NCI-H1694 treated with DMSO at 0.1 percent for 48 hours (cell line): Measurements from ENCODE around the gene UBE2M.
"Not testable (repeated sequence)": the region's sequence is repeated elsewhere in the genome, so short reads cannot be mapped to it uniquely, and the experiment has no call there.

Experiments used
- DNase-seq: peaks from one replicate; lab custom pipeline; 2025; lab: John Stamatoyannopoulos, UW

The UBE2M gene

DNA sequence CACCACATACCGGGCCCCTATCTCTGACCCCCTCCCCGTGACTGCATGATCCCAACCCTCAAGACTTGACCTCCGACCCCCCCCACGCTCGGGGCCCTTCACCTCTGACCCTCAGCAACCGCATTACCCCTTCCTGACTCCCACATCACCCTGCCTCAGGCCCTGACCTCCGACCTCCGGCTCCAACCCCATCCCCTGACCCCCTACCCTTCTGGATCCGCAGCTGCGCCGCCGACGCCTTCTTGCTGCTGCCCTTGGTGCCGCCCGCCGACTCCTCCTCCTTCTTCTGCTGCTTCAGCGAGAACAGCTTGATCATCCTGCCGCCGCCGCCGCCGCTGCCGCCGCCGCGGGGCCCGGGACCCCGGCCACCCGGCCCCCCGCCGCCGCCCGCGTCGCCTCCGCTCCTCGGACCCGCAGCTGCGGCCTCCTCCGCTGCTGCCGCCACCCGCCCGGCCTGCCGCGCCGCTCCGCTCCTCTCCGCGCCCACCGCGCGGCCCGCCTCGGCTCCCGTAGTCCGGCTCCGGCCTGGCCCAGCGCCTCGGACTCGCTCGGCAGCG, at the start of gene UBE2M:
Gene UBE2M (minus strand): TSS at position 546 of the 557 bp plus-strand sequence. CDS start 230 bp downstream, at position 316.
- no peak for DNase-seq

DNA sequence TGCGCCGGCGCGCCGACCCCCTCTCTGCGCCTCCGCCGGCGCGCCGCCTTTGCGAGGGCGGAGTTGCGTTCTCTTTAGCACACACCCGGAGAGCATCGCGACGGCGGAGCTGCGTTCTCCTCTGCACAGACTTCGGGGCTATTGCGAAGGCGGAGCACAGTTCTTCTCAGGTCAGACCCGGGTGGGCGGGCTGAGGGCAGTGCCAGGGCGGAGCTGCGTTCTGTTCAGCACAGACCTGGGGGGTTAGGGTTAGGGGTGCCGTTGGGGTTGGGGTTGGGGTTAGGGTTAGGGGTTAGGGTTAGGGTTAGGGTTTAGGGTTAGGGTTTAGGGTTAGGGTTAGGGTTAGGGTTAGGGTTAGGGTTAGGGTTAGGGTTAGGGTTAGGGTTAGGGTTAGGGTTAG, 48.8 kb upstream of the UBE2M start:
- not testable (repeated sequence) for DNase-seq

DNA sequence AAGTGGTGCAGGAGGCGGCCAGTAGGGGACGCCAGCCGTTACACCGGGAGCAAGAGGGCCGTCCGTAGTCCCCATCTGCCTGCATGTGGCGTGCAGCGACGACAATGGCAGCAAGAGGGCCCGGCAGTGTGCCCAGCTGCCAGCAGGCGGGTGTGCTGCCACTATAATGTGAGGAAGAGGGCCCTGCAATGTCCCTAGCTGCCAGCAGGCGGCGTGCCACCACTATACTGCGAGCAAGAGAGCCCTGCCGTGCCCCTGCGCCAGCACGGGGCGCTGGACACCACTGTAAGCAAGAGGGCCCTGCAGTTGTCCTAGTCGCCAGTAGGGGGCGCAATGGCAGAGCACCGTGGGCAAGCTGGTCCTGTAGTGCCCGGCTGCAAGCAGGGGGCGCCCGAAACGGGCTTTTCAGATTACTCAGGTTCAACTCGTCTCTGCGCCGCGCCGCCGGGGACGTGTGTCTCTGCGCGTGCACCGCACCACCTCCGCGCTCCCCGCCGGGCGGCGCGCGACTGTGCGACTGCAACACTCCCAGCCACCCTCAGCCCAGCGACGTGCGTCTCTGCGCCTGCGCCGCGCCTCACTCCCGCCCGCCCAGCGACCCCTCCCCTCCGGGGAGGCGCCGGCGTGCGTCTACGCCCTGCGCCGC, 48.0 kb upstream of the UBE2M start:
- DNase-seq: not testable (repeated sequence)

DNA sequence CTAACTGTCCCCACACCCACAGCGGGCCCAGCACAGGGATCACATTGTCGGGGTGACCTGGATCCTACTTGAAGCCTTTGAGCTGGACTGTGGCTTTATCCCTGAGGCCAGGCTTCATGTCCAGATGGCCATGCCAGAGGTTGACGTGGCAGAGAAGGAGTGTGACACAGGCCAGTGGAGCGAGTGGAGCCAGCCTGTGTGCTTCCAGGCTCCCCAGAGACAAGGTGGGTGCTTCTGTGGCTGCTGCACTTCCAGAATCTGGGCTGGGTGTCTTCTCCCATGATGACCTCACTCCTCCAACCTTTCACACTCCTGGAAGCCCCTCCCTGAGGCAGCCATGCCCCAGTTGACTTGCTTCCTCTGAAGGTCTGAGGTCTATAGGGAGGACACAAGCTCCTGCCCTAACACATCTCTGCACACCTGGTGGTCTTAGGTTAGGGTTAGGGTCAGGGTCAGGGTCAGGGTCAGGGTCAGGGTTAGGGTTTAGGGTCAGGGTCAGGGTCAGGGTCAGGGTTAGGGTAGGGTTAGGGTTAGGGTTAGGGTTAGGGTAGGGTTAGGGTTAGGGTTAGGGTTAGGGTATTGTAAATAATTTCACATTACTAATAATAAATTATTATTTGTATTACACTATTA, 27.8 kb upstream of the UBE2M start:
- DNase-seq: no peak

DNA sequence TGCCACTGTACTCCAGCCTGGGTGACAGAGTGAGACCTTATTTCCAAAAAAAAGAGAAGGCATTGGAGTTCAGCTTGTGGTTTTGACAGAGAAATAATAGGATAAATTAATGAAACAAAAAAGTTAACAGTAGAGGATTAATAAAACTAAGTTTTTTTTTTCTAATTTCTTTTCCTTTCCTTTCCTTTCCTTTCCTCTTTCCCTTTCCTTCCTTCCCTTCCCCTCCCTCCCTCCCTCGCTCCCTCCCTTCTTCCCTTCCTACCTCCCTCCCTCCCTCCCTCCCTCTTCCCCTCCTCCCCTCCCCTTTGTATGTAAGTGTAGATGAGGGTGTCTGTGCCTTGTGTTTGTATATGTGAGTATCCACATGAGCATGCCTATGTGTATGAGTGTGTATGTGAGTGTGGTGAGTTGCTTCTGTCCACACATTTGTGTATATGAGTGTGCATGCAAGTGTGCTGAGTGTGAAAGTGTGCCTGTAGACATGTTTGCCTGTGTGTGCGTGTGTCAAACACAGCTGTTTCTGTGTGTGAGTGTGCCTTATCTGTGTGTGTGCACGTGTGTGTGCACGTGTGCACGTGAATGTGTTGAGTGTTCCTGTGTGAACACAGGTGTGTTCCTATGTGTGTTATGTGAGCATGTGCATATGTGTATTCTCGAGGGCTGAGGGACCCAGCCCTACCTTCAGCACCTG, 27.2 kb upstream of the UBE2M start:
- no peak for DNase-seq

DNA sequence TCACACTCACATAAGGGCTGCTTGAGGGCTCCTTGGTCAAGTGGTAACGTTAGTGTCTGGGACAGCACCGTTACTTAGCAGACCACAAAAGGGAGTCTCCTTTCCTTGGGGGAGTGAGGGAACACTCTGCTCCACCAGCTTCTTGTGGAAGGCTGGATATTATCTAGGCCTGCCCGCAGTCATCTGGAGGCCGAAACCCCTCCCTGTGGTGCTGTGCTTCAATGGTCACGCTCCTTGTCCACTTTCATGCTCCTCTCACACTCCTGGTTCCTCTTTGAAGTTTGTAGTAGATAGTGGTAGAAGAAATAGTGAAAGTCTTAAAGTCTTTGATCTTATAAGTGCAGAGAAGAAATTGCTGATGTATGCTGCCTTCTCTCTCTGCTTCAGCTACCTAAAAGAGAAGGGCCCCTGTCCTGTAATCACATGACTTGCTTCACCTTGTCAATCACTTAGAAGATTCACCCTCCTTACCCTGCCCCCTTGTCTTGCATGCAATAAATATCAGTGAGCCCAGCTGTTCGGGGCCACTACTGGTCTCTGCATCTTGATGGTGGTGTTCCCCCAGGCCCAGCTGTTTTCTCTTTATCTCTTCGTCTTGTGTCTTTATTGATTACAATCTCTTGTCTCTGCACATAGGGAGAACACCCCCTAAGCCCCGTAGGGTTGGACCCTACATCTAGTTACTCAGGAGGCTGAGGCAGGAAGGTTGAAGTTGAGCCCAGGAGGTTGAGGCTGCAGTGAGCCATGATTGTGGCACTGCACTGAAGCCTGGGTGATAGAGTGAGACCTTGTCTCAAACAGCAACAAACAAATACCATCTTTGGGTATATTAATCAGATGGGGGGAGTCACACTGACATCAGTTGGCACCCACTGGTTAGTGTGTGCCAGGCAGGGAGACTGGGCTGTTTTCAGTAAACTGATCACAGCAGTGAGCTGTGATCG, 26.4 kb upstream of the UBE2M start:
- no peak for DNase-seq

DNA sequence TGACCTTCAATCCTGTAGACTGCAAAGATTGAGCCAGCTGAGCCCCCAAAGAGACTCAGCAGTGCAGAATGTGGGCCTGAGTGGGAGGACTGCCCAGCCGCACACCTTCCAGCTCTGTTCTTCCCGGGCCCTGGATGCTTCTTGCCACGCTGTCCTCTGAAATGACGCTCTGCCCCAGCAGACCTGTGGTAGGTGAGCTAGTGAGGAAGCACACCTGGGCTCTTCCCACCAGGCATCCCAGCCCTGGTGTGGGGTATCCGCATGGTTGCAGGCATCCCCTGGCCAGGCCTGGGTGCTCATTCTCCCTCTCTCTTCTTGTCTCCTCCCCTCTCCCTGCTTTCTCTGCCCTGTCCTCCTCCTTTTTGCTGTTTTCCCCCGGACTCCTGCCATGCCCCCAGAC, 24.6 kb upstream of the UBE2M start:
- DNase-seq: no peak

DNA sequence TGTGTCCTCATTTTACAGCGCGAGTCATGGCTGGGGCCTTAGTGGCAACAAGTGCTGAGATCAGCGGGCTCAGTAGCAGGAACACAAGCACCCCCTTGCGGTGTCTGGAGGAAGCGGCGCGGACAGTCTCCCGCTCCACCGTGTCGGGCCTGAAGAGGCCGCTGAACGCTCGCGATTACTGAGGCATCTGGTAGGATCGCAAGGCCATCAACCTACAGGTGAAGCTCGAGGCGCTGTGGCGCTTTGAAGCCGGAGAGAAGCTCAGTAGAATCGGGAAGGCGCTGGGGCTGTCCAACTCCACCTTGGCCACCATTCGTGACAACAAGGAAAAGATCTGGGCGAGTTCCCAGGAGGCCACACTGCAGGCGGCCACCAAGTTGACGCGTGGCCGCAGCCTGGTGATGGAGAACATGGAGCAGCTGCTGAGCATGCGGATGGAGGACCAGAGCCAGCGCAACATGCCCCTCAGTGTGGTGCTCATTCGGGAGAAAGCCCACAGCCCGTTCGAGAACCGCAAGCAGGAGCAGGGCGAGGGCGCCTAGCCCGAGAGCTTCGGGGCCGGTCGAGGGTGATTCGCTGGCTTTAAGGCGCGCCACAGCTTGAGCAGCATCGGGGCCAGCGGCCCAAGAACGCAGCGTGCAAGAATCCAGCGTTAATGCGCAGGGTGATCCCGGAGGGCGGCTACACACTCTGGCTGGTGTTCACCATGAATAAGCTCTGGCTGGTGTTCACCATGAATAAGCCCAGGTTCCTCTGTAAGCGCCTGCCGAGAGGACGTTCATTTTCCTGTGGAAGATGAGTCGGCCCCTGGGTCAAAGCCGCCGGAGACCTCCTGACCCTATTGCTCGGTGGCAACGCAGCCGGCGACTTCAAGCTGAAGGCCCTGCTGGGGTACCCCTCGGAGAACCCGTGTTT, 23.1 kb upstream of the UBE2M start:
- DNase-seq: no peak

DNA sequence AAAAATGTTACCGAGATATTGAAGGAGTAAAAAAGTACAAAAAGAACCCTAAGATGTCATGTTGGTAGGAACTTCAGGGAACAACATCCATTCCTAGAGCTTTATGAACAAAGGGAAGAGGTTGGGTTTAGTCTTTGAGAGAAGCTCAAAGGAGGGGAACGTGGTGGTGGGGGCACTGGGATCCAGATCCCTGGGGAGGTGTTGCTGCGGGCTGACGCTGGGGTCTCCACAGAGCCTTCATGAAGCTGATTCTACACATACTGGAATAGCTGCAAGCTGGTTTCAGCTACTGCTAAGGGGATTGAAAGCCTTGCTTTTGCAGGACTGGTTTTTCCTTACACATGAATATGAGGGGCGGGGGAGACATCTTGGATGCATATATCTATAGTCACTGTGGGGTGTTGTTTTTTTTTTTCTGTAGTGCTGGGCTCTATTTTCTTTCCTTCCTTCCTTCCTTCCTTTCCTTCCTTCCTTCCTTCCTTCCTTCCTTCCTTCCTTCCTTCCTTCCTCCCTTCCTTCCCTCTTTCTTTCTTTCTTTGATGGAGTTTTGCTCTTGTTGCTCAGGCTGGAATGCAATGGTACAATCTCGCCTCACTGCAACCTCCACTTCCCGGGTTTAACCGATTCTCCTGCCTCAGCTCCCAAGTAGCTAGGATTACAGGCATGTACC, 21.2 kb upstream of the UBE2M start:
- no peak for DNase-seq

DNA sequence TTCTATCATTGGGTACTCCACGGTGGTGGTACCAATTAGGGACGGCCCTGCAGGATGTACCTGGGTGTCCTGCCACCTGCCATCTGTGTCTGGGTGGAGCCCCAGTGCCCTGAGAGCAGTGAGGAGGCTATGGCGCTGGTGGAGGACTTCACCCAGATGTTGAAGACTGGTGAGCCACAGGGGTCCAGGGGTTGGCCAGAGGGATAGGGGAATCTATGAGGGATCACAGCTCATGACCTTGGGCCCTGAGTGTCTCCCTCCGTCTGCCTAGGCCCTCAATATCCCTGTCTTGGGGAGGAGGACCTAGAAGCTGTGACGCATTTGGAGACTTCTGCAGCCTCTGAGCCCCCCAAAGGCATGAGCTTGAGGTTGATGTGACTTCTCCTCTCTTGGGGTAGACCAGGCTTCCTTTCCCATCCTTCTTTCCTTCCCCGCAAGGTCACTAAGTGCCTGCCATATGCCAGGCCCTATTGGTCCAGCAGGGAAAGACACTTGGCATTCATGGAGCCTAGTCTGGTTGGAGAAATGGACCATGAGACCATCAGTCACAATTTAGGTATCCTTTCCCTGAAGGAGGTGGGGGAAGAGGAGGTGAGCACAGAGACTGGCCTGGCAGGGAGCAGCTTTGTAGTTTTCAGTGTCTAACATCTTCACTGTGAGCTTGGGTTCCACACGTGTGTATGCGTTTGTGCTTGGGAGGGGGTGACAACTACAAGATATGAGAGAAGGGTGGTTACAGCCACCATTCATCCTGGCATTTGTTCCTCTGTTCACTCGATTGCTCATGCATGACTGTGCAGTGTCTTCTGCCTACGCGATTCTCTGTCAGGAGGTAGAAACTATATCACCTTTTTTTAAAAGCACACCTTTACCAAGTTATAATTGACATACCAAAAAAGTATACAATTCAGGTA, 19.9 kb upstream of the UBE2M start:
- DNase-seq: no peak

DNA sequence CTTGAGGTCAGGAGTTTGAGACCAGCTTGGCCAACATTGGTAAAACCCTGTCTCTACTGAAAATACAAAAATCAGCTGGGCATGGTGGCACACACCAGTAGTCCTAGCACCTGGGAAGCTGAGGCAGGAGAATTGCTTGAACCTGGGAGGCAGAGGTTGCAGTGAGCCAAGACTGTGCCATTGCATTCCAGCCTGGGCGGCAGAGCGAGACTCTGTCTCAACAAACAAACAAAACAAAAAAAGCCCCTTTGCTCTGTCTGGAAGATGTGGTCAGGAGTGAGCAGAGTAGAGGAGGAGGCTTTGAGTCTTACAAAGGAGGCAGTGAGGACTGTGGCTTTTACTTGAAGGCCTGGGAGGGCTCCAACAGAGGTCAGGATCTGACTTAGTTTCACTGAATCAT, 19.2 kb upstream of the UBE2M start:
- not testable (repeated sequence) for DNase-seq

DNA sequence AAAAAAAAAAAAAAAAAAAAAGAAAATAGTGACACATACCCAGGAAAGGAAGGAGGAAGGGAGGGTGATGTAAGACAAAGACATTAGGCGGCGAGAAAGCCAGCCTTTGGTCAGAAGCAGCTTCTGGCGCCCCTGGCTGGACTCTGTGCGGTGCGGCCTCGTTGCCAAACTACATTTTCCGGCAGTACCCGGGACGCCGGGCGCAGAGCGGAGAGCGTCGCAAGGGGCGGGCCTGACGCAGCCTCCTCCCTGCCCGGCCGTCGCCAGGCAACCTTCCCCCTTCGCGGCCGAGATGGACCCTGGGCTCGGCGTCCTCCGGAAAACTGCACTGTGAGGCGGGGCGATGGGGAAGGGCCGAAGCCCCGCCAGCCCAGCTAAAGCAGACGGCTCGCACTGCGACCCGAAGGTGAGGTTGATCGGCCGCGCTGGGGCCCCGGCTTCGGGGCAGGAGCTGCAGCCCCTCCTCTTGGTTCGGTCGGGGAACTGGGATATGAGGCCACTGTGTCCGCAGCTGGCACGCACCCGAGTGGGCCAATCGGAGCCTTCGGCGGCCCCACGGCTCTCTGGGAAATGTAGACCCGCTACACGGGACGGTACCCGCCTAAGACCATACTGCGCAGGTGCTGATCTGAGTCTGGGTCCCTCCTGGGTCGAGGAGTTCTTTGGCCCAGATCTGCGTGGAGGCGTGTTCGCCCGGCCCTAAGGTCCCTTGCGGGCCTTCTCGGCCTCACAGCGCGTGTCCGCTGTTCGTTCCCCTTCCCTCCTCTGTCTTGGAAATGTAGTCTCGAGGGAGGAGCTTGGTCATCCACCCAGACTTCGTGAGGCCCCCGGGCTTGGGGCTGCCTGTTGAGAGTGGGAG, 17.0 kb upstream of the UBE2M start:
- DNase-seq: no peak

DNA sequence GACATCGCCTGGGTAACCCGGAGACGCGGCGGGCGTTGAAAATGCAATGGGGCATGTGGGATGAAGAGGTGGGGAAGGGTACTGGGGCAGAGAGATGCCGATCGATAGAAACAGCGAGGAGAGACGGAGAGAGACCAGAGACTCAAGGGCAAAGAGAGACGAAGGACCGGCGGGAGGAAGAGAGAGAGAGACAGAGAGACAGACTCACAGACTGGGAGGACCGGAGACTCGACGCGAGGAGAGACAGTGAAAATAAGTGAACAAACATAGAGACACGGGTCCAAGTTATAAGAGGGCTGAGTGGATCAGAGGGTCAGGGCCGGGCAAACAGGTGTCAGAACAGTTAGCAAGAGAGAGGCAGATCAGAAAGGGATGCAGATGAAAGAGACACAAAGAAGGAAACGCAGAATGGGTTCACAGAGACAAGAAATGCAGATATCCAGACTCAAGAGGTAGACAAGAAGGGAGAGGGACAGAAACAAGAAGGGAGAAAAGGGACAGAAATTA, 15.3 kb upstream of the UBE2M start:
- no peak for DNase-seq

DNA sequence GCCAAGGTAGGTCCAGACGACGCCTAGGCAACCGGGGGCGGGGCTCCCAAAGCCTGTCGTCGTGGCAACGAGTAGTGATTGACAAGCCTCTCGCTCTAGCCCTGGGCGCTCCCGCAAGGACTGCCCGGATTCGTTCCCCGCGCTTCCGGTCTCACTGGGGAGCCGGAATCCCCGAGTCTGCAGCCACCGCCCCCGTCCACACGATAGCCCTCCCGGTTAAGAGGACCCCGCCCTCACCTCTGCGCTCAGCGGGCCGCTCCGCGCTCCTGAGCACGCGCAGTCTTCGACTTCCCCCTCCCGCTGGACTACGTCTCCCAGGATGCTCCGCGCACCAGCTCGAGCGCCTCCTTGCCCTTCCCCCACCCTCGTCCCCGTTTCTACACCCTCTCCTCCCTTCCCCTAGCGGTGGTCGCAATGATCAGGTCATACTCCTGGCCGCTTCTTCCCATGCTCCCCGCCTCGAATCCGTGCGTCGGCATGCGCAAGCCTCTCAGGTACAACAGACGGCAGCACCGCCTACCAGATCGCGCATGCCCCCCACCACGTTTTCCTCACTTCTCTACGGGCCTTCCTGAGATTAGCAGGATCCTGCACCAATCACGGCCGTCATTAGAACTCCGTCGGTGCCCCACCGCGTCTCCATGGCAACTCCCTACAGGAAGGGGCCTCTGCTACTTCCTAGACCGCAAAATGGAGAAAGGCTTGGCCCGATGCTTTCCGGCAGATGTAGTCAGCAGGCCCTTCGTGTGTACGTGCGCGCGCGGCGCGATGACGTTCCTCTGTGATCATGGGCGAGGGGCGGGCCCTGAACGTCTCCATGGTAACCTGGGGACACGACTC, 14.6 kb upstream of the UBE2M start, which contains the start of gene MZF1:
Gene MZF1 (minus strand): TSS at position 518 of the 840 bp plus-strand sequence. CDS start 1,946 bp downstream, outside the sequence.
- DNase-seq: no peak

DNA sequence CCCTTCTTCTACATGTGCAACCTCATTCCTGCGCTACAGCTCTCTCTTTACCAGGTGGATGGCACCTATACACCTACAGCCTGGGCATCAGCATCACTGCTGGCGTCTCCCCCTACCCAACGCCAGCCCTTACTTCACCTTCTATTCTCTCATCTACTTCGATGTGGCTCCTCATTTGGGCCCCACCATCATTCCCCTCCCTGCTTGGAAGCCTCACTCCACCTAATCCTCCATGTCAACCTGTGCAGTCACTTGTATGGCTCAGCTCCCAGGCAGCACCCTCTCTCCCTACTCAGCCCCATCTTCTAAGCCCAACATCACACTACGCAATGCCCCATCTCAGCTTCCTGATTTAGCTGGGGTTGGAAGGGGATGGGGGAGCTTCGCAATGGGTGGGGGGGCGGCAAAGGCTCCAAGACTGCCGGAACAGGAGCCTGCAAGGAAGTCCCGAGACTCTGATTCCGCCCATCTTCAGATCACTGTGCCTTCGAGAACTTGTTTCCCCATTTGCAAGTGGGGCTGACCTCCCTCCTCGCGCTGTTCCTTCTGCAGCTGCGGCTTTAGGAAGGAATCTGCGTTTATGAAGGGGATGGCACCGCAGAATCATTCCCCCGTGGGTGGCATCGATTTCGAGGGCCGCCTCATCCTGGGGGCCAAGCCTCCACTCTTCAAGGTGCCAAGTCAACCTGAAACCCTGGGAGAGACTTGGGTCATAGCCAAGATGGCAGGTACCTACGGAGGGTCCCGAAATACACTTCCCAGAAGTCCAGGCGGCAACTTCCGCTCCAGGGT, 13.8 kb upstream of the UBE2M start:
- DNase-seq: no peak

DNA sequence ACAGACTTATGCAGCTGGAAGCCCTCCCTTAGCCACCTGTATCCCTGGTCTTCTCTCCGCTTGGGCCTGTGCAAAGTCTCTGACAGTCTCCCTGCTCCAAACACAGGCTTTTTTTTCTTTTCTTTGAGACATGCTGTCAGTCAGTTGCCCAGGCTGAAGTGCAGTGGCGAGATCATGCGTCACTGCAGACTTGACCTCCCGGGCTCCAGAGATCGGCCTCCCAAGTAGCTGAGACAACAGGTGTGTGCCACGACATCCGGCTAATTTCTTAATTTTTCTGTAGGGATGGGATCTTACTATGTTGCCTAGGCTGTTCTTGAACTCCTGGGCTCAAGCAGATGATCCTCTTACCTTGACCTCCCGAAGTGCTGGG, 13.2 kb upstream of the UBE2M start:
- DNase-seq: no peak
